ENCODE data around the gene SLIT3.

SLIT3 gene

GRCh38 chr5:168944004-168944403 is 356.9 kb downstream of the SLIT3 start:
- no peak for FAIRE-seq

GRCh38 chr5:168943091-168943884 is 357.7 kb downstream of the SLIT3 start:
- FAIRE-seq = no peak

GRCh38 chr5:168941901-168942300 is 359.0 kb downstream of the SLIT3 start:
- FAIRE-seq = no peak

- FAIRE-seq = no peak
Measured at GRCh38 chr5:168940712-168941111, 360.2 kb downstream of the SLIT3 start.

DNA sequence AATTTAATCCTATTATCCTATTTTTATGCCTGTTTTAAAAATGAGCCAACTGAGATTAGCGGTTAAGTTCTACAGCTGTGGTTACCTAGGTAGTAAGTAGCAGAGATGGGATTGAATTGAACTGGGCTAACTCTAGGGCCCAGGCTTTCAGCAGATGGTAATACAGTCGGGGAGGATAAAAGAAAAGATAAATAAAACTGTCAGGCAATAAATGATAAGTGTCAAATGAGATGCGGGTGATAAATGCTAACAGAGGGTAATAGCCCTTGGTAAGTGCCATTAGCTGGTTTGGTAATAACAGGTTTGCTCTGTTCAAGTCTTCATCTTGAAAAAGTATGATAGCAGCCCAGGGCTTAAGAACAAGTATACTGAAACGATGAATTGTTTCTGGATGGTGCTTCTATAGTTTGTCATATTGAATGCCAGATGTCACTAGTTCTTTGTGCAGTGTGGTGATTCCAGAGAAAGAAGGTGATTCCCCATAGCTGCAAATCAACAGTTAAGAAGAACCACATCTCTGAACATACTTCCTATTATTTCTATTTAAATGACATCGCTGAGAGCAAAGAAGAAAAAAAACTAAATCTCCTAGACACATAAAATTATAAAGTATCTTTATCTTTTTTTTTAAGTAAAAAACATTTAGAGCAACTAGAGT is 360.9 kb downstream of the SLIT3 start:
- no peak for FAIRE-seq

DNA sequence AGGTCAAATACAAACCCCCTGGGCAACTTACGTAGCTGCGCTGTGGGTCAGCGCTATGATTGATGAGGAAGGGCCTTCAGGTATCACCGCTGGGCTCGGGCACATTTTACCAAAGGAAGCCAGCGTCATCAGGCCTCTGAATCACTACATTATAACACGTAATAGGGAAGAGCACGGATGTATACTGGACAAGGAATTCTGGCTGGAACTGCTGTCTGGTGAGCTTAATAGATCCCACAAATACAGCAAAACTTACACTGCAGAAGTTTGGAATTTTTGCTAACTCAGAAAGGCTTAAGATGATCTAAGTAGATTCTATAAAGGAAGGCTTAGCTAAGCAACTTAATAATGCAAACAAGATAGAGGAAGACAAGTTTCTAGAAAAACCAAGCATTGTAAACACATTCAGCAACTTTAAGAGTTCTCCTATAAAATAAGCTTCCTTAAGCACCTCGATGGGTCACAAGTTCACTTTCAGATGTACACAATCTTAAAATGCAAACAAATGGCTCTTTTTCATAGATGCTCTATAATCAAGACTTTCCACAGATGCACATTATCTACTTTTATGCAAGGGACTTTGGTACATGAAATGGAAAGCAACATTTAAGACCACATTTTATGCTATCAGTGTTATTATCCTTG is 361.7 kb downstream of the SLIT3 start:
- no peak for FAIRE-seq

- no peak for FAIRE-seq
Measured at GRCh38 chr5:168936511-168936910, 364.4 kb downstream of the SLIT3 start.

DNA sequence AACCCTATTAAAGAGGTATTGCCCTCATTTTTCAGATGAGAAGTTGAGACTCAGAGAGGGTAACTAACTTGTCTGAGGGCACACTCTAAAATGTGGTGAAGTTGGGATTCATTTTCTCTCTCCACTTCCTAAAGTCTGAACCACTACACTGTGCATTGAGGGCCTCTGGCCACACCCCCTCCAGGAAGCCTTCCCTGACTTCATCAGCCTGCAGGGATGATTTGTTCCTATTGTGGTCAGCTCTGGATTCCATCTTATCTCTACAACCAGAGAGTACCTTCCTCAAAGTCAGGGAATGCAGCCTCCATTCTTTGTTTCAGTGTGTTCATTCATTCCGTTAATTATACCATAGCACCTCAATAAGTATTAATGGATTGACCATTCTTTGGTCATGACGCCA is 365.8 kb downstream of the SLIT3 start:
- FAIRE-seq = no peak

DNA sequence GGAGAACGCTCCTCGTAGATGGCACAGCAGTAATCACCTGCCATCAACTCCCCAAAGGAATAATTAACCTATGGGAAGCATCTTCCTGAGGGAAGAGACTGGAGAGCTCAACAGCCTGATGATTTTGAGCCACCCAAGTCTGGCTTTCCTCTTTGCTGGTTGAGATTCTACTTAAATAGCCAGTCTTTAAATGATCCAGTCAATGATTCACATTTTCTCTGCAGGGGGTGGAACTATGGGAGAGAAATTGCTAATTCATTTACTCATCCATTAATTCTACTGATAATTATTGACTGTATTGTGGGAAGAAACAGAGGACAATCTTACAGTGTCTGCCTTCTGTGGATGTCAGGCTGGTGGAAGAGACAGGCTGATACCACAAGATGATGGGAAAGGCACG is 366.8 kb downstream of the SLIT3 start:
- FAIRE-seq = no peak

DNA sequence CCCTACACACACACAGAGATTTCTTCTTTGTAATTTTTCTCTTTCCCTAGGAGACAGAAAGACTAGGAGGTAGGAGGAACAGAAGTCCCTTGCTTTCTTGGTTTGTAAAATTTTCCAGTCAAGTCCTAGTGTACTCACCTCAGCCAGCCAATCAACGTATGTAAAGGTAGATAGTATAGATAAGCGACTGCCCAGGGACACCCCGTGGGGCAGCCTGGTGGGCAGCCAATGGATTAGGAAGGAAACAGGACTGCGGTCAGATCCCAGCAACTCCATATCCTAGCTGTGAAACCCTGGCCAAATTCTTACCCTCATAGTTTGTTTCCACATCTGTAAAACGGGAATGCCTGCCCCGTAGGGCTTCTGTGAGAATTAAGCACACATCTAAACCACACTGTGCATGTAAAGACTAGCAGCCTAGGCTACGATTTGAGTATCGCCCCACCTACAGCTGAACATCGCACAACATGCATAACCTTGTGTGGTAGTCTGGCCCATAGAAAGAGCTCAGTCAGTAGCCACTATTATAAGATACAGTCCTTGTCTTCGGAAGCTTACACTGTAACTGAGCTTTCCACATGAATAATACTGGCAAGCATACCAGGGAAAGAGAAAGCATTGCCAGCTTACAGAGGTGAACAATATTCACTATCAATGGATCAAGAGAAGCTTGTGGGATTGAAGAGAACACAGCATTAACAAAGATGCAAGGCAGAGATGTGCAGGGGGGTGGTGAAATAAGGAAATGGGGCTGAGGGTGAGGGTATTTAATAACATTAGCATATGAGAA is 368.3 kb downstream of the SLIT3 start:
- no peak for FAIRE-seq

- no peak for FAIRE-seq
Measured at GRCh38 chr5:168931638-168932345, 369.1 kb downstream of the SLIT3 start.

- no peak for FAIRE-seq
Measured at GRCh38 chr5:168929656-168930055, 371.3 kb downstream of the SLIT3 start.

GRCh38 chr5:168925160-168925559 is 375.8 kb downstream of the SLIT3 start:
- no peak for FAIRE-seq

DNA sequence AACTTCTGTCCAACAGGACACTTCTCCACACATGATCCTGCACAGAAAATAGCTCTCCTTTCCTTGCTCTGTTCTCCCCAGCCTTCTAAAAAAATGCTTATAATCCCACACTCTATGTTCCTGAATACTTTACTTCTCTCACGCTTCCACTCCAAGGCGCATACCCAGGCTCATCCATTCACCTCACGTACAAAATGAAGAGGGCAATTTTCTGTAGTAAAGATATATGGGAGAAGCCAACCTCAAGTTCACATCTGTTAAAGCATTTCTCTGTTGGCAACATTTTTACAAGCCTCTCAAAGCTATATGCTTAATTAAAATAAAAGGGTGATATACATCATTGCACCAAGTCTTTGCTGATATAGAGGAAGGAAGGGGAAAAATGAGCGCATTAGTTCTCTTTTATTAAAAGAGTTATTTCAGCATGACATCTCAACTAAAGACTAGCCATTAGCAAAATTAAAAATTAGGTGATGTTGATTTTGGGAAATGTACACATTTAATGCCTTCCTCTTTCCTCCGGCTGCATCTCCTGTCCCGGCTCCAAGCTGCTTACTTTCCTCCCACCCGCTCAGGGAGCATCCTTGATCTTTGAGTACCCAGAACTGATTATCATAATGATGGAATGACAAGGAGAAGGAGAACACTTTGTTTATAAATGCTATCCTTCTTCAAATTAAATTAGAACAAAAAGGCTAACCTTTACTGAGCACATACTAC is 379.6 kb downstream of the SLIT3 start:
- no peak for FAIRE-seq

GRCh38 chr5:168920019-168920810 is 380.7 kb downstream of the SLIT3 start:
- no peak for FAIRE-seq

DNA sequence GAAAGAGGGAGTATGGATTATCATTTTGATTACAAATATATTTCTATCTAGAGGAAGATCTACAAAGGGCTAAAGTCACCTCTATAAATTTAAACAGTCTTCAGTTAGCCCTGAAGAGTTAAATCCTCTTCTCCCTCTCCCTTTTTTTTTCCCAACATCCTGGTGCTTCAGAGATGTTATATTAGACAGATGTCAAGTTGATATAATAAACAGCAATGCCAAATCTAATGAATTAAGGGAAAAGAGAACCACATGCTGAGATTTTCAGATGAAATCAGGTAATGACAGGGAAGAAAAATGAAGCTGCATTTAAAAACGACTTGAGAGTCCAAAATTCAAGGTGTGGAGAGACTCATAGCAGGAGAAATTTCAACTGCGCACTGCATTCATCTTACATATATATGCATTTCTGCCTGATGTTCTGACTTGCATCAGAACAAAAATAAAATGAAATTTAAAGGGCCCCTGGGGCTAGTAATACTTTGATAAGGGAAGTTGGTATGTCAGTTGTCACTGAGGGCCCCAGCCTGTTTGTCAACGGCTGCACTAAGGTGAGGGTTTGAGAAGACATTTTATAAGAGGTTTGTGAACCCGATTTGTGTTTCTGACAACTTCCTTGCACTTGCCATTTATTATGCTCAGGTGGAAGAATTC is 382.9 kb downstream of the SLIT3 start:
- no peak for FAIRE-seq

- FAIRE-seq = no peak
Measured at GRCh38 chr5:168916852-168917251, 384.1 kb downstream of the SLIT3 start.

DNA sequence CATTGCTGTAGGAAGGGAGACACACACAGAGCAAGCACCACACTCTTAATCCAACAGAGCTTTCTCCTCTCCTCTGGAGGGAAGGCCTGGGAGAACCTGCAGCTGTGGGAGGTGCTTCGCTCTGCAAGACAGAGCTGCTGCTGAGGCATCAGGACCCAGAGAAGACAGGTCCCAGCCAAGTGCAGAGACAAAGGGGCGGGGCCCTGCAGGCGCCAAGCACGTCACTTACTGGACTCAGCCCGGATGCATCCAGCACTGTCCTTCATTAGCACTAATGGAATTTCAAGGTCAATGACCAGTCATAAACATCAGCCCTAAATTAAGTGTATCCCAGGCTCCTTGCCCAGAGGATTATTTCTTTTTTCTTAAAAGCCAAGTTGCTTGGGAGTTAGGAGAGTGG is 384.7 kb downstream of the SLIT3 start:
- FAIRE-seq = no peak

DNA sequence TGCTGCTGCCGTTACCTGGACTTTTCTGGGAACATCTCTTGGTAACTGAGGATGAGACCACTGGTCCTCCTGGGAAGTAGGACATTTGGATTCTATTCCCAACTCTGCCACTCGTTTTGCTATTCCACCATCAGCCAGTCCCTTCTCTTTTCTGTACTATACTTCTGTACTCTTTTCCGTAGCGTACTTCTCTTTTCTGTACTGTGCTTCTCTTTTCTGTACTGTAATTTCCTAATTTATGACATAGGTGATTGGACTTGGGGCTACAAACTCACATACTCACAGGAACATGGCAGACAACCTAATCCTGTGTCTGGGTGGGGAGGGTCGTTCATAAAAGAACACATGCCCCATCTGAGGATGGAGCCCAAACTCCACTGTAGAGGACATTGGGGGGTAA is 386.4 kb downstream of the SLIT3 start:
- FAIRE-seq = no peak

DNA sequence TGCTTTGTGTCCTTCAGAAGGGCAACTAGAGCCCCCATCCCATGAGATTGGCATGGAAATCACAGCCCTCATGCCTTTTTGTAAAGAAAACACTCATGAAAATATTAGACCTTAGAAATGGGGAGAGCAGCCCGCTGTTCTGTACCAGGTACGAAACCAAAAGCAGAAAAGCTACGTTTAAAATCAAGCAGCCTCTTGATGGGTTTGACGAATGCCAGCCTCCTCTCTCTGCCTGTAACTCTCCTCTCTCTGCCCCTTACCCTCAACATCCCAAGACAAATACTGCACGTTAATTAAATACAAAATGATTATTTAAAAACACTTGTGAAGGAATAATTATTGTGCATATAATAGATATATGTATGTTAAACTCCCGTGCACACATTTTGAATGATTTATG is 390.1 kb downstream of the SLIT3 start:
- FAIRE-seq = no peak

DNA sequence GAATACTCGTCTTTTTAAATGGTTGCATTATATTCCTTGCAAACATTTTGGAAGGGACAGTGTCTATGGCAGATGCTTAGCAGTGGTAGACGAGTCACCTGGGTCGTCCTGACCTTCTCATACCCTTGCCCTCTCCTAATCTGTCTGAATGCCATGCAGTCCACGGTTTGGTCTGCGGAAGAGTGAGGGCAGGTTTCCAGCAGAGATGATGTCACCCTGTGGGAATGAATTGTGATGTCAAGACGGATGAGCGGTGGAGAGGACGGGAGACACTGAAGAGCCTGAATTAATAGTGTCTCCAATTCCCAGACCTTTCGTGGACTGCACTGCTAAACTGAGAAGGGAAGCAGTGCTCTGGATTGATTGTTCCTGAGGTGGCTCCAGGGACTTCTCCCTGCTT is 392.7 kb downstream of the SLIT3 start:
- FAIRE-seq = no peak
